ENCODE data around the gene TIMM21. TPM values are rescaled to one million over a fixed set of nuclear protein-coding genes. Genes with fewer than 3 reads are reported as not detected.

TIMM21 gene
- total and polyA plus RNA-seq, 9 of the 15 experiments (the other 6 are each of a cell fraction or from before 2014, with no cell fraction given), result 54.7 to 229 (median 83.3) TPM

GRCh38 chr18:74139888-74140287 lies 8.4 kb upstream of the TIMM21 start (continued):
- TF ChIP-seq, protein P1, sequence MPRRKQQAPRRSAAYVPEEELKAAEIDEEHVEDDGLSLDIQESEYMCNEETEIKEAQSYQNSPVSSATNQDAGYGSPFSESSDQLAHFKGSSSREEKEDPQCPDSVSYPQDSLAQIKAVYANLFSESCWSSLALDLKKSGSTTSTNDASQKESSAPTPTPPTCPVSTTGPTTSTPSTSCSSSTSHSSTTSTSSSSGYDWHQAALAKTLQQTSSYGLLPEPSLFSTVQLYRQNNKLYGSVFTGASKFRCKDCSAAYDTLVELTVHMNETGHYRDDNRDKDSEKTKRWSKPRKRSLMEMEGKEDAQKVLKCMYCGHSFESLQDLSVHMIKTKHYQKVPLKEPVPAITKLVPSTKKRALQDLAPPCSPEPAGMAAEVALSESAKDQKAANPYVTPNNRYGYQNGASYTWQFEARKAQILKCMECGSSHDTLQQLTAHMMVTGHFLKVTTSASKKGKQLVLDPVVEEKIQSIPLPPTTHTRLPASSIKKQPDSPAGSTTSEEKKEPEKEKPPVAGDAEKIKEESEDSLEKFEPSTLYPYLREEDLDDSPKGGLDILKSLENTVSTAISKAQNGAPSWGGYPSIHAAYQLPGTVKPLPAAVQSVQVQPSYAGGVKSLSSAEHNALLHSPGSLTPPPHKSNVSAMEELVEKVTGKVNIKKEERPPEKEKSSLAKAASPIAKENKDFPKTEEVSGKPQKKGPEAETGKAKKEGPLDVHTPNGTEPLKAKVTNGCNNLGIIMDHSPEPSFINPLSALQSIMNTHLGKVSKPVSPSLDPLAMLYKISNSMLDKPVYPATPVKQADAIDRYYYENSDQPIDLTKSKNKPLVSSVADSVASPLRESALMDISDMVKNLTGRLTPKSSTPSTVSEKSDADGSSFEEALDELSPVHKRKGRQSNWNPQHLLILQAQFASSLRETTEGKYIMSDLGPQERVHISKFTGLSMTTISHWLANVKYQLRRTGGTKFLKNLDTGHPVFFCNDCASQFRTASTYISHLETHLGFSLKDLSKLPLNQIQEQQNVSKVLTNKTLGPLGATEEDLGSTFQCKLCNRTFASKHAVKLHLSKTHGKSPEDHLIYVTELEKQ (CRISPR knock-in tag; IDR thresholded peaks at IDR 0.05), result no peak
- TF ChIP-seq MGA (IDR thresholded peaks at IDR 0.05) (no peak), SMAD1 (IDR thresholded peaks at IDR 0.05; ENCODE audit: low read depth, low read length, partially characterized antibody) (no peak), BRCA1 (IDR thresholded peaks at IDR 0.05) (no peak), BRCA1 (CRISPR knock-in tag; IDR thresholded peaks at IDR 0.05) (no peak), MEIS2 (IDR thresholded peaks at IDR 0.05; ENCODE audit: partially characterized antibody) (peak; percentile 86)
- TF ChIP-seq, protein P2, sequence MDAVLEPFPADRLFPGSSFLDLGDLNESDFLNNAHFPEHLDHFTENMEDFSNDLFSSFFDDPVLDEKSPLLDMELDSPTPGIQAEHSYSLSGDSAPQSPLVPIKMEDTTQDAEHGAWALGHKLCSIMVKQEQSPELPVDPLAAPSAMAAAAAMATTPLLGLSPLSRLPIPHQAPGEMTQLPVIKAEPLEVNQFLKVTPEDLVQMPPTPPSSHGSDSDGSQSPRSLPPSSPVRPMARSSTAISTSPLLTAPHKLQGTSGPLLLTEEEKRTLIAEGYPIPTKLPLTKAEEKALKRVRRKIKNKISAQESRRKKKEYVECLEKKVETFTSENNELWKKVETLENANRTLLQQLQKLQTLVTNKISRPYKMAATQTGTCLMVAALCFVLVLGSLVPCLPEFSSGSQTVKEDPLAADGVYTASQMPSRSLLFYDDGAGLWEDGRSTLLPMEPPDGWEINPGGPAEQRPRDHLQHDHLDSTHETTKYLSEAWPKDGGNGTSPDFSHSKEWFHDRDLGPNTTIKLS (IDR thresholded peaks at IDR 0.05; ENCODE audit: borderline replicate concordance, low read depth), result no peak
- TF ChIP-seq, protein P3, sequence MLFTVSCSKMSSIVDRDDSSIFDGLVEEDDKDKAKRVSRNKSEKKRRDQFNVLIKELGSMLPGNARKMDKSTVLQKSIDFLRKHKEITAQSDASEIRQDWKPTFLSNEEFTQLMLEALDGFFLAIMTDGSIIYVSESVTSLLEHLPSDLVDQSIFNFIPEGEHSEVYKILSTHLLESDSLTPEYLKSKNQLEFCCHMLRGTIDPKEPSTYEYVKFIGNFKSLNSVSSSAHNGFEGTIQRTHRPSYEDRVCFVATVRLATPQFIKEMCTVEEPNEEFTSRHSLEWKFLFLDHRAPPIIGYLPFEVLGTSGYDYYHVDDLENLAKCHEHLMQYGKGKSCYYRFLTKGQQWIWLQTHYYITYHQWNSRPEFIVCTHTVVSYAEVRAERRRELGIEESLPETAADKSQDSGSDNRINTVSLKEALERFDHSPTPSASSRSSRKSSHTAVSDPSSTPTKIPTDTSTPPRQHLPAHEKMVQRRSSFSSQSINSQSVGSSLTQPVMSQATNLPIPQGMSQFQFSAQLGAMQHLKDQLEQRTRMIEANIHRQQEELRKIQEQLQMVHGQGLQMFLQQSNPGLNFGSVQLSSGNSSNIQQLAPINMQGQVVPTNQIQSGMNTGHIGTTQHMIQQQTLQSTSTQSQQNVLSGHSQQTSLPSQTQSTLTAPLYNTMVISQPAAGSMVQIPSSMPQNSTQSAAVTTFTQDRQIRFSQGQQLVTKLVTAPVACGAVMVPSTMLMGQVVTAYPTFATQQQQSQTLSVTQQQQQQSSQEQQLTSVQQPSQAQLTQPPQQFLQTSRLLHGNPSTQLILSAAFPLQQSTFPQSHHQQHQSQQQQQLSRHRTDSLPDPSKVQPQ (CRISPR knock-in tag; IDR thresholded peaks at IDR 0.05; ENCODE audit: borderline replicate concordance), result no peak

All from K562 (cell line).